A673 (cell line): ENCODE data around the gene SLC2A14. TPM values are rescaled to one million over a fixed set of nuclear protein-coding genes. Genes with fewer than 3 reads are reported as not detected.
"Not testable (repeated sequence)": the region's sequence is repeated elsewhere in the genome, so short reads cannot be mapped to it uniquely, and the experiment has no call there.

Experiments used
- BruUV-seq: library from RNA; stranded (reverse); fragments of 400-500 nt; replicated peaks from 2 replicates; lab custom pipeline; 2021; lab: Mats Ljungman, UMichigan
- CTCF ChIA-PET: fragments of 300-600 bp; sonication (Branson Sonifier 250); formaldehyde crosslinking; loops from one replicate; lab custom pipeline; 2022; ENCODE audit warnings: antibody characterized with exemption; lab: Charles Lee
- POLR2A ChIA-PET: fragments of 300-600 bp; sonication (Branson Sonifier 250); formaldehyde crosslinking; loops from one replicate; lab custom pipeline; 2022; ENCODE audit warnings: antibody characterized with exemption; ENCODE audit not compliant: low non-redundant PET; lab: Charles Lee
- DNase-seq: peaks from one replicate; pipeline ENCODE4 v3.0.0-alpha.2; 2015; ENCODE audit warnings: low spot score
- H3K27ac ChIP-seq: fragments of 200-600 bp; sonication (generic); 2 replicates; pipeline ENCODE4 v1.5.1; 2016; ENCODE audit warnings: mixed run types, low read depth, mild to moderate bottlenecking, mixed read lengths, antibody characterized with exemption, low read length; ENCODE audit not compliant: poor library complexity, severe bottlenecking
- H3K27me3 ChIP-seq: fragments of 200-600 bp; sonication (generic); replicated peaks from 2 replicates; pipeline ENCODE4 v1.6.1; 2017; ENCODE audit warnings: mixed run types, low read depth, mild to moderate bottlenecking, mixed read lengths, antibody characterized with exemption, low read length; ENCODE audit not compliant: insufficient read depth, poor library complexity
- H3K36me3 ChIP-seq: fragments of 200-600 bp; sonication (generic); 2 replicates; pipeline ENCODE4 v1.6.1; 2016; ENCODE audit warnings: mixed run types, mild to moderate bottlenecking, mixed read lengths, antibody characterized with exemption, low read length; ENCODE audit not compliant: insufficient read depth, poor library complexity, severe bottlenecking
- H3K4me1 ChIP-seq: fragments of 200-600 bp; sonication (generic); 2 replicates; pipeline ENCODE4 v1.6.1; 2017; ENCODE audit warnings: mixed run types, mild to moderate bottlenecking, mixed read lengths, antibody characterized with exemption, low read length; ENCODE audit not compliant: insufficient read depth, poor library complexity, severe bottlenecking
- H3K4me3 ChIP-seq: fragments of 200-600 bp; sonication (generic); 2 replicates; pipeline ENCODE4 v1.5.1; 2016; ENCODE audit warnings: low read depth, mixed run types, mild to moderate bottlenecking, mixed read lengths, low read length; ENCODE audit not compliant: poor library complexity, severe bottlenecking
- H3K9me3 ChIP-seq: fragments of 200-600 bp; sonication (generic); 2 replicates; pipeline ENCODE4 v1.6.1; 2016; ENCODE audit warnings: mixed run types, low read depth, mild to moderate bottlenecking, mixed read lengths, antibody characterized with exemption, low read length; ENCODE audit not compliant: poor library complexity, severe bottlenecking
- EZH2 ChIP-seq: fragments of 200-600 bp; sonication (generic); IDR thresholded peaks from 2 replicates; pipeline ENCODE4 v1.6.1; 2017; ENCODE audit warnings: borderline replicate concordance, low read depth, mild to moderate bottlenecking, mixed read lengths, antibody characterized with exemption, low read length; ENCODE audit not compliant: poor library complexity, severe bottlenecking
- intact Hi-C: fragments of 100-400 bp; cut with micrococcal nuclease; formaldehyde crosslinking; loops from one replicate; pipeline ENCODE4 v1.10.0; 2022; ENCODE audit not compliant: unreplicated experiment
- total RNA-seq: library from RNA; stranded (reverse); gene quantifications from 2 replicates; pipeline ENCODE4 v1.2.3, GENCODE V29; 2021
- TF ChIP-seq, protein P1 (sequence below): fragments of 300-800, 200-600 bp; sonication (generic); conservative IDR thresholded peaks from 2 replicates; pipeline ENCODE4 v1.5.1; 2017; ENCODE audit warnings: low read depth, mild to moderate bottlenecking, antibody characterized with exemption, low read length, moderate library complexity, mixed read lengths

The SLC2A14 gene
- total RNA-seq, 1 experiment from 2014 or later: 0.09 TPM

DNA sequence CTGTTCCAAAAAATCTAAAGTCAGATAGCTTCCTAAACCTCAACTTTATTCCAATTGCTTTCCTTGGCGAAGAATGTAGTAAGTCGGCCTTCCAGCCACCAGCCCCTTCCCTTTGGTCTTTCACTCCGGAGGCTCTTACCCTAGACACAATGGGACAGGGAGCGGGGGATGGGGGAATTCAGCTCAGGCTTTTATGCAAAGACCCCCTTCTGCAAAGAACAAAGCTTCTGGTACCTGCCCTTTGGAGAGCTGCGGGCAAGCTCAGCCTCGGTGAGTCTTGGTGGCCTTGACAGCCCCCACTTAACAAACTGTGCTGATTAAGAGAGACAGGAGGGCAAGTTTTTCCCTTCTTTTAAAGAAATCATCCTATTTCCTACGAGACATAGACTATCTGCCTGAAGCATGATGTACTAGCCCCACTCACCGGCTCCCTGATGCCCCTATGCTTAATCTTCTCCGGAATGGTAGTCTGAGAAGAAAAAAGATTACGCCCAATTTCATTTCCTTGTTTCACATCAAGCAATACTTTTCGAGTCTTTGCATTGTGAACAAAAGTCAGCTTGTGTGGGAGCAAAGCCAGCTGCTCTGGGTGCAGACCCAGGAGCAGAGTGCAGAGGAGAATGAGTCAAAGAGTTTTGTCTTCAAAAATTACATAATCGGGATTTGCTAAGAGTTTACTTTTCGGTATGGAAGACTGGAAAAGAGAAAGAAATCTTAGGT lies 85.0 kb downstream of the SLC2A14 start:
- intact Hi-C loops: no loop called here
- H3K4me3 ChIP-seq: no peak overlapping the region
- H3K27me3 ChIP-seq: no peaks in the 10 kb centered on the region
- H3K27ac ChIP-seq: no peak overlapping the region
- TF ChIP-seq EZH2: no peak
- TF ChIP-seq, protein P1, sequence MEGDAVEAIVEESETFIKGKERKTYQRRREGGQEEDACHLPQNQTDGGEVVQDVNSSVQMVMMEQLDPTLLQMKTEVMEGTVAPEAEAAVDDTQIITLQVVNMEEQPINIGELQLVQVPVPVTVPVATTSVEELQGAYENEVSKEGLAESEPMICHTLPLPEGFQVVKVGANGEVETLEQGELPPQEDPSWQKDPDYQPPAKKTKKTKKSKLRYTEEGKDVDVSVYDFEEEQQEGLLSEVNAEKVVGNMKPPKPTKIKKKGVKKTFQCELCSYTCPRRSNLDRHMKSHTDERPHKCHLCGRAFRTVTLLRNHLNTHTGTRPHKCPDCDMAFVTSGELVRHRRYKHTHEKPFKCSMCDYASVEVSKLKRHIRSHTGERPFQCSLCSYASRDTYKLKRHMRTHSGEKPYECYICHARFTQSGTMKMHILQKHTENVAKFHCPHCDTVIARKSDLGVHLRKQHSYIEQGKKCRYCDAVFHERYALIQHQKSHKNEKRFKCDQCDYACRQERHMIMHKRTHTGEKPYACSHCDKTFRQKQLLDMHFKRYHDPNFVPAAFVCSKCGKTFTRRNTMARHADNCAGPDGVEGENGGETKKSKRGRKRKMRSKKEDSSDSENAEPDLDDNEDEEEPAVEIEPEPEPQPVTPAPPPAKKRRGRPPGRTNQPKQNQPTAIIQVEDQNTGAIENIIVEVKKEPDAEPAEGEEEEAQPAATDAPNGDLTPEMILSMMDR: no peak
- BruUV-seq: no TSS peak
- H3K4me1 ChIP-seq: no peaks in the 10 kb centered on the region
- no peaks in the 10 kb centered on the region for H3K36me3 ChIP-seq
- ChIA-PET CTCF (no interaction called here), POLR2A (no interaction called here)
- no peaks in the 10 kb centered on the region for H3K9me3 ChIP-seq
- DNase-seq: no peak

DNA sequence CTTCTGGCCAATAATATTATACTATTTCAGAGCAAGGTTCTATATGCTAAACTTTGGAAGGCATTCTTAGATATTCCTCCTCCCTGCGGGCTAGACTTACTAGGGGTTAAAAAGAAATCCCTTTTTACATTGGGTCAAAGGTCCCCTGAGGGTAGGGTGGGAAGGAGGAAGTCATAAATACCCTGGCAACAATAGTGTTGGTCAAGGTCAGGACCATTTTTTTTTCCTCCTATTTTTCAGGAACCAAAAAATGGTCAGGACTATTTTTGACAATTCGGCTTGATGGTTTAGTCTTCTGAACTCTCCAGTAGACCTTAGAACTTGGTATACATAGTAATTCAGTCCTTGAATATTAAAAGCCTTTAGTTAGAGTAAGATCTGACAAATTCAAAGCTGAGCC lies 88.0 kb downstream of the SLC2A14 start:
- no peaks in the 10 kb centered on the region for H3K4me1 ChIP-seq
- no peaks in the 10 kb centered on the region for H3K9me3 ChIP-seq
- H3K27me3 ChIP-seq: no peaks in the 10 kb centered on the region
- no peak for TF ChIP-seq EZH2
- TF ChIP-seq, protein P1: no peak
- H3K27ac ChIP-seq: no peak overlapping the region
- BruUV-seq: no TSS peak
- intact Hi-C loops: no loop called here
- POLR2A ChIA-PET: no interaction called here
- DNase-seq: no peak
- no peak overlapping the region for H3K4me3 ChIP-seq
- CTCF ChIA-PET: no interaction called here
- no peaks in the 10 kb centered on the region for H3K36me3 ChIP-seq

DNA sequence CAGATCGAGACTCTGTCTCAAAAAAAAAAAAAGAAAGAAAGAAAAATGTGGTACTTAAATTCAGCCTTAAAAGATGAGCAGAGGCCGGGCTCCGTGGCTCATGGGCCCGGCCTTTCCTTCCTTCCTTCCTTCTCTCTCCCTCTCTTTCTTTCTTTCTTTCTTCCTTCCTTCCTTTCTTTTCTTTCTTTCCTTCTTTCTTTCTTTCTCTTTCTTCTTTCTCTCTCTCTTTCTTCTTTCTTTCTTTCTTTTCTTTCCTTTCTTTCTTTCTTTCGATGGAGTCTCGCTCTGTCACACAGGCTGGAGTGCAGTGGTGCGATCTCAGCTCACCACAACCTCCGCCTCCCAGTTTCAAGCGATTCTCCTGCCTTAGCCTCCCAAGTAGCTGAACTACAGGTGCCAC lies 89.3 kb downstream of the SLC2A14 start:
- BruUV-seq, POLR2A ChIA-PET, DNase-seq, H3K27me3 ChIP-seq, CTCF ChIA-PET, H3K36me3 ChIP-seq, H3K9me3 ChIP-seq, intact Hi-C loops, H3K27ac ChIP-seq, H3K4me1 ChIP-seq, H3K4me3 ChIP-seq: not testable (repeated sequence)

DNA sequence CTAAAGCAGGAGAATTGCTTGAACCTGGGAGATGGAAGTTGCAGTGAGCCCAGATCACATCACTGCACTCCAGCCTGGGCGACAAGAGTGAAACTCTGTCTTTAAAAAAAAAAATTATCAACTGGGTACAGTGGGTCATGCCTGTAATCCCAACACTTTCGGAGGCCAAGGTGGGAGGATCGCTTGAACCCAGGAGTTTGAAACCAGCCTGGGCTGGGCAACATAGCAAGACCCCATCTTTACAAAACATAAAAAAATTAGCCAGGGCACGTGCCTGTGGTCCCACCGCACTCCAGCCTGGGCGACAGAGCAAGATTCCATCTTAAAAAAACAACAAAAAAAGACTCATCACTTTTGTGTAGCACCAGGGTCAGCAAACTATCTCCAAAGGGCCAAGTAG lies 90.7 kb downstream of the SLC2A14 start:
- H3K36me3 ChIP-seq: no peaks in the 10 kb centered on the region
- intact Hi-C loops: no loop called here
- no peak overlapping the region for H3K27ac ChIP-seq
- H3K9me3 ChIP-seq: no peaks in the 10 kb centered on the region
- BruUV-seq: no TSS peak
- H3K27me3 ChIP-seq: no peaks in the 10 kb centered on the region
- ChIA-PET POLR2A (no interaction called here), CTCF (no interaction called here)
- no peak for TF ChIP-seq EZH2
- TF ChIP-seq, protein P1: no peak
- no peaks in the 10 kb centered on the region for H3K4me1 ChIP-seq
- no peak overlapping the region for H3K4me3 ChIP-seq
- no peak for DNase-seq
